ENCODE measurements around the gene SARS2.
"Not testable (repeated sequence)": the region's sequence is repeated elsewhere in the genome, so short reads cannot be mapped to it uniquely, and the experiment has no call there.

Gene SARS2

DNA sequence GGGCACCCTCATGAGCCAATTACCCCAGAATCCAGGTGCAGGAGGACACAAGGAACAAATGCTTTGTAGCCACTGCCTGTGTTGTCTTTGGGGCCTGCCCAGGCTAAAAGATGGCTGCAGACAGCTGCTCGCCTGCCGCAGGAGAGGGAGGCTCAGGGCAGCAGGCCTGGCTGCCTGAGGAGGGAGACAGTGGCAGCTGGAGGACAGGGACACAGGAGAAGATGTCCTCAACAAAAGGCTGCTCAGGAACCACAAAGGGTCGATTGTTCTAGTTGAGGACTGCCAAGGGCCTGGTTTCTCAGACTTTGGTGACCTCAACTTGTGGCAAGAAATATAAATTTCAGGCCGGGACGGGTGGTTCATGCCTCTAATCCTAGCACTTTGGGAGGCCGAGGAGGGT is 38.8 kb downstream of the SARS2 start:
- no peak overlapping the region for H3K4me3 ChIP-seq (ENCODE audit: low read depth, low read length)
- DNase-seq (ENCODE audit: low read depth), result no peak
- TF ChIP-seq, protein P1, sequence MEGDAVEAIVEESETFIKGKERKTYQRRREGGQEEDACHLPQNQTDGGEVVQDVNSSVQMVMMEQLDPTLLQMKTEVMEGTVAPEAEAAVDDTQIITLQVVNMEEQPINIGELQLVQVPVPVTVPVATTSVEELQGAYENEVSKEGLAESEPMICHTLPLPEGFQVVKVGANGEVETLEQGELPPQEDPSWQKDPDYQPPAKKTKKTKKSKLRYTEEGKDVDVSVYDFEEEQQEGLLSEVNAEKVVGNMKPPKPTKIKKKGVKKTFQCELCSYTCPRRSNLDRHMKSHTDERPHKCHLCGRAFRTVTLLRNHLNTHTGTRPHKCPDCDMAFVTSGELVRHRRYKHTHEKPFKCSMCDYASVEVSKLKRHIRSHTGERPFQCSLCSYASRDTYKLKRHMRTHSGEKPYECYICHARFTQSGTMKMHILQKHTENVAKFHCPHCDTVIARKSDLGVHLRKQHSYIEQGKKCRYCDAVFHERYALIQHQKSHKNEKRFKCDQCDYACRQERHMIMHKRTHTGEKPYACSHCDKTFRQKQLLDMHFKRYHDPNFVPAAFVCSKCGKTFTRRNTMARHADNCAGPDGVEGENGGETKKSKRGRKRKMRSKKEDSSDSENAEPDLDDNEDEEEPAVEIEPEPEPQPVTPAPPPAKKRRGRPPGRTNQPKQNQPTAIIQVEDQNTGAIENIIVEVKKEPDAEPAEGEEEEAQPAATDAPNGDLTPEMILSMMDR (IDR thresholded peaks at IDR 0.05; ENCODE audit: low read depth, low read length, missing control alignments), result no peak

DNA sequence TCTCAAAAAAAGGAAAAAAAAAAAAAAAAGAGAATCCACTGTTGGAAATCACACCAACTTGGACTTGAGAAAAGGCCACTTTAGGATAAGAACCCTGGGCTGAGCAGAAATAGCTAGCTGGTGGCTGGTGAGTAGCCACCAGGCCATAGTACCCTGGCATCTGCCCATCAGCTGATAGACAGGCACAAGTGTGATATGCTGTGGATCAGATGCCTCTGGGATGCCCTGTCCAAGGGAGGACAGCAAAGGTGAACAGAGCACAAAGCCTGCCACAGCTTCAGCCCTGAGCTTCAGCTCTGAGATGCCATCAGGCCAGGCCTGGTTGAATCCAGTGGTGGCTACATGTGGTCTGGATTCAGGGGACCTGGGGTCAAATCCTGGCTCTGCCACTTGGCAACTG is 39.9 kb downstream of the SARS2 start:
- DNase-seq (ENCODE audit: low read depth), result no peak
- TF ChIP-seq, protein P1 (IDR thresholded peaks at IDR 0.05; ENCODE audit: low read depth, low read length, missing control alignments), result no peak
- H3K4me3 ChIP-seq (ENCODE audit: low read depth, low read length), result no peak overlapping the region

DNA sequence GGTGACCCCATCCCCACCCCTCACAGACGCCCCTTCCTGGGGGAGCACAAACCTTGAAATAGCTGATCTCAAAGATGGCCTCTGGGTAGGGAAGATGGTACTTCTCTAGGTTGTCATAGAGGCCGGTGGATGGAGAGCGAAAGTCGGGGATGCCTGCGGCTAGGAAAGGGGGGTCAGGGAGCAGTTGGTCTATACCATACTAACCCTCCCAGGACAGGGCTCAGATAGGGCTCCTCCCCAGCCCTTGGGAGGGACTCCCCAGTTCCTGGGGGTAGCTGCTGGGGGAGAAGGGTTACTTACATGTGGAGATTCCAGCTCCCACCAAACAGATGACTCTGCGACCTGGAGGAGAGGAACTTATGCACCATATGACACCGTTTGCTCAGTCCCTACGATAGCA is 40.8 kb downstream of the SARS2 start:
- no peak overlapping the region for H3K4me3 ChIP-seq (ENCODE audit: low read depth, low read length)
- TF ChIP-seq, protein P1 (IDR thresholded peaks at IDR 0.05; ENCODE audit: low read depth, low read length, missing control alignments), result no peak
- DNase-seq (ENCODE audit: low read depth), result no peak

DNA sequence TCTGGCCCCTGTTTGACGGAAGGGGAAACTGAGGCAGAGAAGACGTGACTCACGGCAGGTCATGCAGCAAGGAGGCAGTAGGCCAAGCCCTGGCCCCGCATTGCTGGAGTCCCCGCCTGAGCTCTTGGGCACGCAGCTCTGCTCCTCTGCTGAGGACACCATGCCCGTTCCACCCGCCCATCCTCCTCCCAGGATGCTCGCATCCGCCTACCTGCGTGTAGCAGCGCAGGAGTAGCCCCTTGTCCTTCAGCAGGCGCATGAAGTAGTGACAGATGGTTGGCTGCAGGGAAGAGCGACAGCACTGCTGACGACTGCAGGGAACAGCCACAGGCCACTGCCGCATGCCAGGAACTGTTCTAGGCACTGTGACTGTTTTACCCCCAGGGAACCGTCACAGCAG is 41.7 kb downstream of the SARS2 start:
- no peak overlapping the region for H3K4me3 ChIP-seq (ENCODE audit: low read depth, low read length)
- DNase-seq (ENCODE audit: low read depth), result no peak
- TF ChIP-seq, protein P1 (IDR thresholded peaks at IDR 0.05; ENCODE audit: low read depth, low read length, missing control alignments), result no peak

DNA sequence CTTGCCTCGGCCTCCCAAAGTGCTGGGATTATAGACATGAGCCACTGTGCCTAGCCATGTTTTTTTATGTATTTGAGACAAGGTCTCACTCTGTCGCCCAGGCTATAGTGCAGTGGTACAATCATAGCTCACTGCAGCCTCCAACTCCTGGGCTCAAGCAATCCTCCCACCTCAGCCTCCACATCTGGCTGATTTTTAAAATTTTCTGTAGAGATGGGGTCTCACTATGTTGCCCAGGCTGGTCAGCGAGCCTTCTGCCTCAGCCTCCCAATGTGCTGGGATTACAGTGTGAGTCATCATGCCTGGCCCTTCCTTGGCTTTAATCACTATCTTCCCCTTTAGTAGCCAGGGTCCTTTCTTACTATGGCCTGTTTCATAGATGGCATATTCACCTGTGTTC is 45.9 kb downstream of the SARS2 start:
- not testable (repeated sequence) for H3K4me3 ChIP-seq (ENCODE audit: low read depth, low read length); DNase-seq (ENCODE audit: low read depth)

DNA sequence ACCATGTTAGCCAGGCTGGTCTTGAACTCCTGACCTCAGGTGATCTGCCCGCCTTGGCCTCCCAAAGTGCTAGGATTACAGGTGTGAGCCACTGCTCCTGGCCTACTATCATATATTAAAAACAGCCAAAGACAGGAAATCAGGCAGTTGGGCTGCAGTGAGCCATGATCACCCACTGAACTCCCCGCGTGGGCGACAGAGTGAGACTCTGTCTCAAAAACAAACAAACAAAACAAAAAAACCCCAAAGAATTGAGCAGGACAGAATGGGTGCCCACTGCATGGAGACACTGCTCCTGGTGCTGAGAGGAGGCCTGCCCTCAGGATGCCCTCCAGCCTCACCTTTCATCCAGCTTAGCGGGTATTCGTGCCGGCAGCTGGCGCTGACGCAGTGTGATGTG is 47.3 kb downstream of the SARS2 start:
- H3K4me3 ChIP-seq (ENCODE audit: low read depth, low read length), result no peak overlapping the region
- no peak for DNase-seq (ENCODE audit: low read depth)
- TF ChIP-seq, protein P1 (IDR thresholded peaks at IDR 0.05; ENCODE audit: low read depth, low read length, missing control alignments), result no peak

DNA sequence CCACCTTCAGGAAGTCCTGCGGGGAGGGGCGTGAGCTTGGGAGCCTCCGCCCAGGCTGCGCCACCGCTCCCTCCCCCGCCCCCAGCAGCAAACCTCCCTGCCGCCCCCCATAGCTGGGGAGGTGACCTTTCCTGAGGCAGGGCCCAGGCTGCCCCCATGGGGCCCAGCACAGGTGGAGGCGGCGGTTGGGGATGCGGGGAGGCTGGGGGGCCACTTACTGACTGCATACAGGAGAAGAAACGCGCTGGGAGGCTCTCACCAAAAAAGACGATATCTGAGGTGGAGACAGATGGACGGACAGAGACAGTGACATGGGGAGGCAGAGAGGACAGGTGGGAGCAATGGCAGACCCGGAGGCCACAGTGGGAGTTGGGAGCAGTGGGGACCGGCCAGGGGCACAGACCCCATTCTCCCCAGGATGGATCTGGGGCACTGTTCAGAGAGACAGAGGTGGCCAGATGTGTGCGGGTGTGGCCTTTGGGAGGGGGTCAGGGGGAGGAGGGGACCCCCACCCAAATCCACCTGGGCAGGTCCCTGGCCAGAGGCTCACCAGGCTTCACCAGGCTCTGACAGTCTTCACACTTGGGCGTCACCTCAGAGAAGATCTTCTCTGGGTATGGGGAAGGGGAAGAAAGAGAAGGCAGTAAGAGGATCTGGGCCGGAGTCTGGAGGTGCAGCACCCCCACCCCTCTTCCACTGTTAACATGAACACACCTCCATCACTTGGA is 49.5 kb downstream of the SARS2 start:
- TF ChIP-seq, protein P1 (IDR thresholded peaks at IDR 0.05; ENCODE audit: low read depth, low read length, missing control alignments), result no peak
- DNase-seq (ENCODE audit: low read depth), result no peak
- no peak overlapping the region for H3K4me3 ChIP-seq (ENCODE audit: low read depth, low read length)
